Measurements from ENCODE around the gene ITGB6. TPM values are rescaled to one million over a fixed set of nuclear protein-coding genes. Genes with fewer than 3 reads are reported as not detected.

Gene ITGB6
- total RNA-seq, 4 donors from 2014 or later: 11.1 to 17.2 (median 13.4) TPM

DNA sequence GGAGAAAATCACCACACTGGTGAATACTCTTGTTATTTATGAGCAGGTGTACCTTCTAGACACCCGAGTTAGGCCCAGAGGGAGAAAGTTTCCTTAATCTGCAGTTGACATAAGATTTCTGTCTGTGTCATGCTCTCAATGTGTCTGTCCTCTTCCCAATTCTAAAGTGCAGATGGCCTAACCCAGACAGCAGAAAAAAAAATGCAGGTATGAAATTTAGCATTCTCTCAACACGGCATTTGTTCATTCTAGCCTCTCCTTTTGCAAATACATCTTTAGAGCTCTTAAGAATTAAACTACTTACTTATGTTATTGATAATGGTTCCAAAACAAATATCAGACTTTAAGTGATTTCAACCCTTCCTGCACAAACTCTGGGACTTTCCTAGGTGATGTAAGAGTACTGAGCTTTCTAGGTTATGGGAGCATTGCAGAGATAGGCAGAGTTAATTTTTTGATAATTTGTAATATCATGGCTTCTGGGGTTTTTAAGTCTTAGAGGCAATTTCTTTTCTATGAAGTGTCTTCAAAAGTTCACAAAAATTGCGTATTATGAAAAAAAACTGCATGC, 32.9 kb upstream of the ITGB6 start:
- intact Hi-C loops (cut with DNase I): no loop called here
- Histone ChIP-seq H3K4me1 (peaks cover 10 to 22% of the 10 kb centered on the region in 2 donors), H3K9me3 (no peaks in the 10 kb centered on the region), H3K4me3 (replicated peaks in 1 of 3) (no peak overlapping the region), H3K36me3 (no peaks in the 10 kb centered on the region), H3K27me3 (no peaks in the 10 kb centered on the region), H3K27ac (peak overlapping the region in 2 of 3 donors; percentile 1 to 32)
- TF ChIP-seq, protein P1, sequence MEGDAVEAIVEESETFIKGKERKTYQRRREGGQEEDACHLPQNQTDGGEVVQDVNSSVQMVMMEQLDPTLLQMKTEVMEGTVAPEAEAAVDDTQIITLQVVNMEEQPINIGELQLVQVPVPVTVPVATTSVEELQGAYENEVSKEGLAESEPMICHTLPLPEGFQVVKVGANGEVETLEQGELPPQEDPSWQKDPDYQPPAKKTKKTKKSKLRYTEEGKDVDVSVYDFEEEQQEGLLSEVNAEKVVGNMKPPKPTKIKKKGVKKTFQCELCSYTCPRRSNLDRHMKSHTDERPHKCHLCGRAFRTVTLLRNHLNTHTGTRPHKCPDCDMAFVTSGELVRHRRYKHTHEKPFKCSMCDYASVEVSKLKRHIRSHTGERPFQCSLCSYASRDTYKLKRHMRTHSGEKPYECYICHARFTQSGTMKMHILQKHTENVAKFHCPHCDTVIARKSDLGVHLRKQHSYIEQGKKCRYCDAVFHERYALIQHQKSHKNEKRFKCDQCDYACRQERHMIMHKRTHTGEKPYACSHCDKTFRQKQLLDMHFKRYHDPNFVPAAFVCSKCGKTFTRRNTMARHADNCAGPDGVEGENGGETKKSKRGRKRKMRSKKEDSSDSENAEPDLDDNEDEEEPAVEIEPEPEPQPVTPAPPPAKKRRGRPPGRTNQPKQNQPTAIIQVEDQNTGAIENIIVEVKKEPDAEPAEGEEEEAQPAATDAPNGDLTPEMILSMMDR (IDR thresholded peaks at IDR 0.05): no peak
- no peak for TF ChIP-seq POLR2A (IDR thresholded peaks at IDR 0.05)
- no peak for DNase-seq
- WGBS, 2 donors: 83 to 88% methylated on average over 3 of the region's 3 CpGs

DNA sequence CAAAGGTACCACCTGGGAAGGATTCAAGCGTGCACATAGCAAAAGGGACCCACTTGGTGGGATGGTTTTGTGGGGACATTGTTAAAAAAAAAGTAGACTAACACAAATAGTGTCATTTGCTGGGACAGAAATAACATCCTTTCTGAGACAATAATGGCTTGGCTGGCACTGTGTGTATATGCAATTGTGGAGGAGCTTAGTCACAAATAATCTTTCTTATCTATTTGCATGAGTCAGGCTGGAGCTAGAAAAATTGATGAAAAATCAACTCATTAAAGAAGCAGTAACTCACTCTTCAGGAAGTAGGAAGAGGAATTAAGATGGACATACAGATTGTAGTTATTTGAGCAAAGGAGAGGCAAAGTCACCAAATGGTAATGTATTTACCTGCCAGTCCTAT, 29.5 kb upstream of the ITGB6 start:
- no peak for DNase-seq
- no peaks in the 10 kb centered on the region for H3K9me3 ChIP-seq
- no peak overlapping the region for H3K4me3 ChIP-seq (replicated peaks in 1 of 3)
- intact Hi-C loops (cut with DNase I): no loop called here
- TF ChIP-seq, protein P1 (IDR thresholded peaks at IDR 0.05): no peak
- TF ChIP-seq POLR2A (IDR thresholded peaks at IDR 0.05): no peak
- H3K36me3 ChIP-seq: no peaks in the 10 kb centered on the region
- 94 to 95% methylated on average over 1 of the region's 1 CpG for WGBS, 2 donors
- peaks cover 18 to 44% of the 10 kb centered on the region in 2 donors for H3K4me1 ChIP-seq
- no peaks in the 10 kb centered on the region for H3K27me3 ChIP-seq
- H3K27ac ChIP-seq: no peak overlapping the region

GRCh38 chr2:160228141-160228917, 28.3 kb upstream of the ITGB6 start:
- Histone ChIP-seq H3K36me3 (no peaks in the 10 kb centered on the region), H3K27me3 (no peaks in the 10 kb centered on the region), H3K4me1 (peaks cover 18 to 57% of the 10 kb centered on the region in 2 donors), H3K27ac (peak overlapping the region in 2 of 3 donors; percentile 41 to 65), H3K4me3 (replicated peaks in 1 of 3) (no peak overlapping the region), H3K9me3 (no peaks in the 10 kb centered on the region)
- no peak for DNase-seq
- intact Hi-C loops (cut with DNase I): no loop called here
- TF ChIP-seq, protein P1 (IDR thresholded peaks at IDR 0.05): no peak
- no peak for TF ChIP-seq POLR2A (IDR thresholded peaks at IDR 0.05)
- 71 to 77% methylated on average over 5 of the region's 5 CpGs for WGBS, 2 donors

GRCh38 chr2:160227293-160227915, 27.3 kb upstream of the ITGB6 start:
- Histone ChIP-seq H3K27me3 (no peaks in the 10 kb centered on the region), H3K27ac (peak overlapping the region in 2 of 3 donors; percentile 41 to 65), H3K9me3 (no peaks in the 10 kb centered on the region), H3K36me3 (no peaks in the 10 kb centered on the region), H3K4me1 (peaks cover 21 to 59% of the 10 kb centered on the region in 2 donors), H3K4me3 (replicated peaks in 1 of 3) (no peak overlapping the region)
- WGBS, 2 donors: 70 to 77% methylated on average over 5 of the region's 5 CpGs
- no peak for TF ChIP-seq POLR2A (IDR thresholded peaks at IDR 0.05)
- TF ChIP-seq, protein P1 (IDR thresholded peaks at IDR 0.05): no peak
- no peak for DNase-seq
- intact Hi-C loops (cut with DNase I): no loop called here

DNA sequence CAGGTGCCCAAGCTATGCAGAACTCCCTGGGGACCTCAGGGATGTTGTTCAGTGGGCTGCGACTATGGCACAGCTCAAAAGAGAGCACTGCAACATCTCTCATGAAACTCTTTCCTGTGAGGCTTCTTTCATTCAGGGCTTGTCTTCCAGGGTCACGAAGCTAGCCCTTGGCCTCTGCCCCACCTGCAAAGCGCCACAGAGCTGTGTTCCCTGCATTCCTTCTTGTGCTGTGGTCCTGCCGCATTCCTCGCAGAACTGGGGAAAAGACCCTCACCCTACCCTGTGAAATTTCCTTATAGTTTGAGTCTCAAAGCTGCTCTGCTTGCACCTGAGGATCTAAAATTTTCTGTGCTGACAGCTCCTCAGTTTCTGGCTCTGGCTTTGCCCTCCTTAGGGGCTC, 26.3 kb upstream of the ITGB6 start:
- H3K27me3 ChIP-seq: no peaks in the 10 kb centered on the region
- peak in 1 of 2 donors; percentile 36 for DNase-seq
- TF ChIP-seq, protein P1 (IDR thresholded peaks at IDR 0.05): no peak
- TF ChIP-seq POLR2A (IDR thresholded peaks at IDR 0.05): no peak
- peak overlapping the region in 2 of 3 donors; percentile 31 for H3K27ac ChIP-seq
- 78 to 80% methylated on average over 5 of the region's 5 CpGs for WGBS, 2 donors
- no peak overlapping the region for H3K4me3 ChIP-seq (replicated peaks in 1 of 3)
- intact Hi-C loops (cut with DNase I): no loop called here
- H3K9me3 ChIP-seq: no peaks in the 10 kb centered on the region
- H3K36me3 ChIP-seq: no peaks in the 10 kb centered on the region
- peaks cover 30 to 66% of the 10 kb centered on the region in 2 donors for H3K4me1 ChIP-seq

Measured in thyroid gland (tissue), 4 donors.